Measurements from ENCODE around the gene DBI.

Gene DBI

DNA sequence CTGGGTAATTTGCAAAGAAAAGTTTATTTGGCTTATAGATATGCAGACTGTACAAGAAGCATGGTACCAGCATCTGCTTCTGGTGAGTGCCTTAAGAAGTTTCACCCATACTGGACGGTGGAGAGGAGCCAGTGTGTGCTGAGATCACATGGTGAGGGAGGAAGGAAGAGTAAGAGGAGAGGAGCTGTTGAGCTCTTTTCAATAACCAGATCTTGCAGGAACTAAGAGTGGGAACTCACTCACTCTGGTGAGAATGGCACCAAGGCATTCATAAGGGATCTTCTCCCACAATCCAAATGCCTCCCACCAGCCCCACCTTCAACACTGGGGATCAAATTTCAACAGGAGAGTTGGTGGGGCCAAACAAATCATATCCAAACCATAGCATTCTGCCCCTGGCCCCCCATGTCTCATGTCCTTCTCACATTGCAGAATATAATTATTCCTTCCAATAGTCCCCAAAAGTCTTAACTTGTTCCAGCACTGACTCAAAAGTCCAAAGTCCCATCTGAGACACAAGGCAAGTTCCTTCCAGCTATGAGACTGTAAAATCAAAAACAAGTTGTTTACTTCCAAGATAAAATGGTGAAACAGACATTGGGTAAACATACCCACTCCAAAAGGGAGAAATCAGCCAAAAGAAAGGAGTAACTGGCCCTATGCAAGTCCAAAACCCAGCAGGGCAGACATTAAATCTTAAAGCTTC lies 53.2 kb downstream of the DBI start:
- Histone ChIP-seq H3K4me1 (no peaks in the 10 kb centered on the region), H3K36me3 (no peaks in the 10 kb centered on the region), H3K4me3 (ENCODE audit: low read depth, low read length) (no peak overlapping the region), H3K9me3 (no peaks in the 10 kb centered on the region), H3K27me3 (no peaks in the 10 kb centered on the region)
- DNase-seq = no peak
- TF ChIP-seq, protein P1, sequence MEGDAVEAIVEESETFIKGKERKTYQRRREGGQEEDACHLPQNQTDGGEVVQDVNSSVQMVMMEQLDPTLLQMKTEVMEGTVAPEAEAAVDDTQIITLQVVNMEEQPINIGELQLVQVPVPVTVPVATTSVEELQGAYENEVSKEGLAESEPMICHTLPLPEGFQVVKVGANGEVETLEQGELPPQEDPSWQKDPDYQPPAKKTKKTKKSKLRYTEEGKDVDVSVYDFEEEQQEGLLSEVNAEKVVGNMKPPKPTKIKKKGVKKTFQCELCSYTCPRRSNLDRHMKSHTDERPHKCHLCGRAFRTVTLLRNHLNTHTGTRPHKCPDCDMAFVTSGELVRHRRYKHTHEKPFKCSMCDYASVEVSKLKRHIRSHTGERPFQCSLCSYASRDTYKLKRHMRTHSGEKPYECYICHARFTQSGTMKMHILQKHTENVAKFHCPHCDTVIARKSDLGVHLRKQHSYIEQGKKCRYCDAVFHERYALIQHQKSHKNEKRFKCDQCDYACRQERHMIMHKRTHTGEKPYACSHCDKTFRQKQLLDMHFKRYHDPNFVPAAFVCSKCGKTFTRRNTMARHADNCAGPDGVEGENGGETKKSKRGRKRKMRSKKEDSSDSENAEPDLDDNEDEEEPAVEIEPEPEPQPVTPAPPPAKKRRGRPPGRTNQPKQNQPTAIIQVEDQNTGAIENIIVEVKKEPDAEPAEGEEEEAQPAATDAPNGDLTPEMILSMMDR (IDR thresholded peaks at IDR 0.05; ENCODE audit: low read depth, low read length) = no peak

- Histone ChIP-seq H3K9me3 (no peaks in the 10 kb centered on the region), H3K4me3 (ENCODE audit: low read depth, low read length) (no peak overlapping the region), H3K36me3 (no peaks in the 10 kb centered on the region), H3K27me3 (no peaks in the 10 kb centered on the region), H3K4me1 (no peaks in the 10 kb centered on the region)
- no peak for DNase-seq
- TF ChIP-seq, protein P1 (IDR thresholded peaks at IDR 0.05; ENCODE audit: low read depth, low read length) = no peak
Observed at GRCh38 chr2:119421304-119421703, 54.5 kb downstream of the DBI start.

- no peak for DNase-seq
Observed at GRCh38 chr2:119421741-119422140, 55.0 kb downstream of the DBI start.

More at GRCh38 chr2:119421741-119422140, 55.0 kb downstream of the DBI start:
- Histone ChIP-seq H3K4me3 (ENCODE audit: low read depth, low read length) (no peak overlapping the region), H3K9me3 (no peaks in the 10 kb centered on the region), H3K36me3 (no peaks in the 10 kb centered on the region), H3K4me1 (no peaks in the 10 kb centered on the region), H3K27me3 (no peaks in the 10 kb centered on the region)
- TF ChIP-seq, protein P1 (IDR thresholded peaks at IDR 0.05; ENCODE audit: low read depth, low read length) = no peak
